Measurements from ENCODE around the gene SLC35A4. TPM values are rescaled to one million over a fixed set of nuclear protein-coding genes. Genes with fewer than 3 reads are reported as not detected.
"Not testable (repeated sequence)": the region's sequence is repeated elsewhere in the genome, so short reads cannot be mapped to it uniquely, and the experiment has no call there.

Gene SLC35A4
- total and polyA plus RNA-seq, 12 donors, result 33.9 to 105 (median 78.7) TPM

DNA sequence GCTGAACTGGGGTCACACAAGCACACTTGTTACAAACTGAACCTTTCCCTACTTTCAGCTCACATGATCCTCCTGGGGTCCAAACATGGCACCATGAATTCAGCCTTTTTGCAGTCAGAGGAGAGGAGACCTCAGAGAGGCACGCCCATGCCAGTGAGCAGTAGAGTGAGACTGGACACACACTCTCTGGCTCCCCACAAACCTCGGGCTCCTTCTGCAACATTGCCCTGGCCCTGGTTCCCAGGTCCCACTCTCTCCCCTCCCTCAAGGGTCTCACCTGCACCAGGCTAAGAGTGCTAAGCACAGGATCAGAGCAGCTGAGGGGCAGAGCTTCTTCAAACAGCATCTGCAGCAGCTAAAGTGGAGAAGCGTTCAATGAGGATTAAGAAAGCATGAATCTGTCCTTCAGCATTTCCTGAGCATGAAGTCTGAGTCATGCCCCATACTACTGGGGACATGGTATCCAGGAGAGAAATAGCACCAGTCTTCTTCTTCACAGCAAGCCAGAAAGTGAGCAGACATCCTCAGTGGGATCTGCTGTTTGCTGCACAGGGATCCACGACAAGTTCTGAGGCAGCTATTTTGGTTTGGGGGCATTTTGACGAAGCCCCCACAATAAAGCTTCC, 27.2 kb downstream of the SLC35A4 start:
- TF ChIP-seq, protein P1, sequence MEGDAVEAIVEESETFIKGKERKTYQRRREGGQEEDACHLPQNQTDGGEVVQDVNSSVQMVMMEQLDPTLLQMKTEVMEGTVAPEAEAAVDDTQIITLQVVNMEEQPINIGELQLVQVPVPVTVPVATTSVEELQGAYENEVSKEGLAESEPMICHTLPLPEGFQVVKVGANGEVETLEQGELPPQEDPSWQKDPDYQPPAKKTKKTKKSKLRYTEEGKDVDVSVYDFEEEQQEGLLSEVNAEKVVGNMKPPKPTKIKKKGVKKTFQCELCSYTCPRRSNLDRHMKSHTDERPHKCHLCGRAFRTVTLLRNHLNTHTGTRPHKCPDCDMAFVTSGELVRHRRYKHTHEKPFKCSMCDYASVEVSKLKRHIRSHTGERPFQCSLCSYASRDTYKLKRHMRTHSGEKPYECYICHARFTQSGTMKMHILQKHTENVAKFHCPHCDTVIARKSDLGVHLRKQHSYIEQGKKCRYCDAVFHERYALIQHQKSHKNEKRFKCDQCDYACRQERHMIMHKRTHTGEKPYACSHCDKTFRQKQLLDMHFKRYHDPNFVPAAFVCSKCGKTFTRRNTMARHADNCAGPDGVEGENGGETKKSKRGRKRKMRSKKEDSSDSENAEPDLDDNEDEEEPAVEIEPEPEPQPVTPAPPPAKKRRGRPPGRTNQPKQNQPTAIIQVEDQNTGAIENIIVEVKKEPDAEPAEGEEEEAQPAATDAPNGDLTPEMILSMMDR (IDR thresholded peaks at IDR 0.05), result no peak
- ATAC-seq (peak in 2 of 8 donors; percentile 28 to 30), DNase-seq (no peak)
- Histone ChIP-seq H3K27ac (peak overlapping the region in 3 of 10 donors; percentile 15 to 86 (median 35)), H3K27me3 (no peaks in the 10 kb centered on the region), H3K4me3 (peak overlapping the region in 1 of 10 donors; percentile 41), H3K36me3 (no peaks in the 10 kb centered on the region), H3K9me3 (no peaks in the 10 kb centered on the region), H3K4me1 (peaks cover 0 to 66% (median 22%) of the 10 kb centered on the region in 9 donors)
- intact Hi-C loops (cut with DNase I), result no loop called here
- 78 to 86% methylated on average over 5 of the region's 5 CpGs for WGBS, 2 donors

DNA sequence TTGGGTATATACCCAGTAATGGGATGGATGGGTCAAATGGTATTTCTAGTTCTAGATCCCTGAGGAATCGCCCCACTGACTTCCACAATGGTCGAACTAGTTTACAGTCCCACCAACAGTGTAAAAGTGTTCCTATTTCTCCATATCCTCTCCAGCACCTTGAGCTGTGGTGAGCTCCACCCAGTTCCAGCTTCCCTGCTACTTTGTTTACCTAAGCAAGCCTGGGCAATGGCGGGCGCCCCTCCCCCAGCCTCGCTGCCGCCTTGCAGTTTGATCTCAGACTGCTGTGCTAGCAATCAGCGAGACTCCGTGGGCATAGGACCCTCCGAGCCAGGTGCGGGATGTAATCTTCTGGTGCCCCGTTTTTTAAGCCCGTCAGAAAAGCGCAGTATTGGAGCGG, 28.4 kb downstream of the SLC35A4 start:
- H3K4me3 ChIP-seq, result peak overlapping the region in 3 of 10 donors; percentile 13 to 25 (median 14)
- DNase-seq; H3K9me3 ChIP-seq; H3K36me3 ChIP-seq; ATAC-seq; H3K27me3 ChIP-seq; intact Hi-C loops (cut with DNase I); H3K27ac ChIP-seq: not testable (repeated sequence)
- 35 to 53% methylated on average over 11 to 13 of the region's 14 CpGs for WGBS, 2 donors
- peaks cover 0 to 64% (median 22%) of the 10 kb centered on the region in 9 donors for H3K4me1 ChIP-seq

DNA sequence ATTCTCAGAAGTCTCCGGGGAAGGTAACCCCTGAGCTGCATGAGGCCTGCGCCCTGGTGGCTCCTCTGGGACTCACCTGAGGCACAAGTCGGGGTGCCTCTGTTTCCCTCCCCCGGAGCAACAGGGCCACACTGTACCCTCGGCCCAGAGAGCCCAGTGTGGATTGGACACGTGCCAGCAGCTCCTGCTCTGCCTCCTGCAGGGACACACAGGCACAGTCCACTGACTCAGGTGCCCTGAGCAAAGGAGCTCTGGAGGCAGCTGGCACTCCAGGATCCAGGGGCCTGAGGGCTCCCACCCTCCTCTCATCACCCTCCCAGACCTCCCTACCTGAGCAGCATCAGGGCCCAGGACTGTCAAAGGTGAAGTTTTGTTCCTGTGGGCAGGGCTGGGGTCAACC, 29.5 kb downstream of the SLC35A4 start:
- peak in 1 of 8 donors; percentile 24 for ATAC-seq
- TF ChIP-seq, protein P1 (IDR thresholded peaks at IDR 0.05), result no peak
- Histone ChIP-seq H3K36me3 (no peaks in the 10 kb centered on the region), H3K9me3 (no peaks in the 10 kb centered on the region), H3K27ac (peak overlapping the region in 2 of 10 donors; percentile 74 to 85), H3K27me3 (no peaks in the 10 kb centered on the region), H3K4me1 (peaks cover 0 to 53% (median 16%) of the 10 kb centered on the region in 9 donors), H3K4me3 (no peak overlapping the region)
- no peak for DNase-seq
- intact Hi-C loops (cut with DNase I), result no loop called here
- WGBS, 2 donors, result 76 to 78% methylated on average over 6 of the region's 6 CpGs

DNA sequence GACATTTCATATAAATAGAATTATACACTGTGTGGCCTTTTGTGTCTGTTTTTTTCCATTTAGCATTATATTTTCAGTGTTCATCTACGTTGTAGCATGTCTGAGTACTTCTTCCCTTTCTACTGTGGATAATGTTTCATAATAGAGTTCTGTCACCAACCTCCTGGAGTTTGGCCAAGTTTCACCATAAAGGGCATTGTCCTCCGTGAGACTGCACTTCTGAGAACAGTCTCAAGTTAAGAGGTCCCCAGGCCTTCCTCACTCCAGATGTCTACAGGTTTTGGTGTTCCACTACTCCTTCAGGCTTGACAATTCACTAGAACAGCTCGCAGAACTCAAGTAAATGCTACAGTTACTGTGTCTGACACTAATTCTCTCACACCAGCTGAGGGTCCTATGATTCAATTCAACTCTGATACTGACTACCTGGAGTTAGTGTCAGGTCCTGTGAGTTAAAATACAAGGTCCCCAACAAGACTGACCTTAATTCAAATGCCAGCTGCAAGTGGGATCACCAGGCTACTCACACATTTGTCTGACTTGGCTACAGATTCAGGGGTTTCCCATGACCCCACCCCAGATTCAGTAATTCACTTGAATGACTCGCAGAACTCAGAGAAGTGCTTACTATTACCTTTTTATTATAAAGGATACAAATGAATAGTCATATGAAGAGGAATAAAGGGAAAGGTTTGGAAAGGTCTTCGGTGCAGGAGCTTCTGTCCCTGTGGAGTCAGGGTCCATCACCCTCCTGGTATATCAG, 31.1 kb downstream of the SLC35A4 start:
- H3K9me3 ChIP-seq, result no peaks in the 10 kb centered on the region
- DNase-seq (peak in 1 of 2 donors; percentile 62), ATAC-seq (peak; percentile 61 to 82 (median 77))
- H3K4me1 ChIP-seq, result peaks cover 0 to 39% (median 16%) of the 10 kb centered on the region in 9 donors
- 62 to 65% methylated on average over 5 of the region's 5 CpGs for WGBS, 2 donors
- intact Hi-C loops (cut with DNase I), result no loop called here
- H3K27me3 ChIP-seq, result no peaks in the 10 kb centered on the region
- H3K36me3 ChIP-seq, result no peaks in the 10 kb centered on the region
- H3K27ac ChIP-seq, result peak overlapping the region in 7 of 10 donors; percentile 19 to 85 (median 54)
- H3K4me3 ChIP-seq, result peak overlapping the region in 1 of 10 donors; percentile 13
- TF ChIP-seq, protein P1 (IDR thresholded peaks at IDR 0.05), result no peak
